ENCODE measurements around the gene CAST.

GRCh38 chr5:96702503-96703383 is 40.6 kb downstream of the CAST start:
- TF ChIP-seq, protein P1, sequence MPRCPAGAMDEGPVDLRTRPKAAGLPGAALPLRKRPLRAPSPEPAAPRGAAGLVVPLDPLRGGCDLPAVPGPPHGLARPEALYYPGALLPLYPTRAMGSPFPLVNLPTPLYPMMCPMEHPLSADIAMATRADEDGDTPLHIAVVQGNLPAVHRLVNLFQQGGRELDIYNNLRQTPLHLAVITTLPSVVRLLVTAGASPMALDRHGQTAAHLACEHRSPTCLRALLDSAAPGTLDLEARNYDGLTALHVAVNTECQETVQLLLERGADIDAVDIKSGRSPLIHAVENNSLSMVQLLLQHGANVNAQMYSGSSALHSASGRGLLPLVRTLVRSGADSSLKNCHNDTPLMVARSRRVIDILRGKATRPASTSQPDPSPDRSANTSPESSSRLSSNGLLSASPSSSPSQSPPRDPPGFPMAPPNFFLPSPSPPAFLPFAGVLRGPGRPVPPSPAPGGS (IDR thresholded peaks at IDR 0.05): no peak
- TF ChIP-seq EP300 (IDR thresholded peaks at IDR 0.05) (no peak), CHD4 (IDR thresholded peaks at IDR 0.05; ENCODE audit: borderline replicate concordance) (no peak), CTCF (IDR thresholded peaks at IDR 0.05) (no peak), MYC (IDR thresholded peaks at IDR 0.05; ENCODE audit: borderline replicate concordance, low read length) (peak; percentile 70; the same call in 1 of the 2 replicates), PBX3 (IDR thresholded peaks at IDR 0.05) (no peak), POLR2A (IDR thresholded peaks at IDR 0.05; ENCODE audit: low read length) (no peak), KDM1A (IDR thresholded peaks at IDR 0.05; ENCODE audit: low read depth) (no peak), ESRRA (IDR thresholded peaks at IDR 0.05; ENCODE audit: borderline replicate concordance, low read length) (no peak), SMC3 (IDR thresholded peaks at IDR 0.05) (no peak), ZC3H11A (IDR thresholded peaks at IDR 0.05) (no peak), RAD21 (conservative IDR thresholded peaks at IDR 0.05 in 1 of 2, IDR thresholded peaks at IDR 0.05 in 1 of 2) (no peak), JUN (IDR thresholded peaks at IDR 0.05) (no peak)
- TF ChIP-seq, protein P2, sequence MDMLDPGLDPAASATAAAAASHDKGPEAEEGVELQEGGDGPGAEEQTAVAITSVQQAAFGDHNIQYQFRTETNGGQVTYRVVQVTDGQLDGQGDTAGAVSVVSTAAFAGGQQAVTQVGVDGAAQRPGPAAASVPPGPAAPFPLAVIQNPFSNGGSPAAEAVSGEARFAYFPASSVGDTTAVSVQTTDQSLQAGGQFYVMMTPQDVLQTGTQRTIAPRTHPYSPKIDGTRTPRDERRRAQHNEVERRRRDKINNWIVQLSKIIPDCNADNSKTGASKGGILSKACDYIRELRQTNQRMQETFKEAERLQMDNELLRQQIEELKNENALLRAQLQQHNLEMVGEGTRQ (IDR thresholded peaks at IDR 0.05): peak; percentile 83
